ENCODE measurements around the gene IBA57.
A peak's percentile ranks its signal among the peaks of the same experiment; 100 is the strongest.

The IBA57 gene

GRCh38 chr1:228145463-228146416 lies 19.9 kb upstream of the IBA57 start:
- no peak for DNase-seq

DNA sequence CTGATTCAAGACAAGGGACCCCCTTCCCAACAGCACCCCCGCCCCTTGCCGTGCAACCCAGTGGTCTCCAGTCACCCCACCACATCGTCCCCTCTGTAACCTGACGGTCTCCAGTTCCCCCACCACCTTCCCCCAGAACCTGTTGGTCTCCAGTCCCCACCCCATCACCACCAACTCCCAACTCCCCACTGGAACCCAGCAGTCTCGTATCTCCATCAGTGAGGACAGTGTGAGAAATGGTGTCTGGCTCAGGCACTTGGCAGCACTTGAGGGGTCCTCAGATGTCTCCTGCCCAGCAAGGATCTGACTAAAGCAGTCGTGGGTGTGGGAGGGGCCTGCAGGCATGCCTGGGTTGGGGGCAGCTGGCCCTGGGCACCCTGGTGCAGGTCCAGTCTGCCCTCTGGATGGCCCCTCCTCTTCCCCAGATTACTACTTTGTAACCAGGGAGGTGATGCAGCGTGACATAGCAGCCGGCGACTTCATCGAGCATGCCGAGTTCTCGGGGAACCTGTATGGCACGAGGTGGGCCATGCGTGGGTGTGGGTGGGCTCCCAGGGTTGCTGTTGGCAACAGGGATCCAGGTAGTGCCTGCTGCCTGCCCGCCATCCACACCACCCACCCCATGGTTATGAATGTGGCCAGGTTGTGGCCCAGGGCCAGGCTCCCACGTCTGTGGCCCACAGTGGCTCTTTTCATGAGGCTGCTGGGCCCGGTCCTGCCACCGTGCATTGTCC lies 19.0 kb upstream of the IBA57 start:
- no peak for DNase-seq

DNA sequence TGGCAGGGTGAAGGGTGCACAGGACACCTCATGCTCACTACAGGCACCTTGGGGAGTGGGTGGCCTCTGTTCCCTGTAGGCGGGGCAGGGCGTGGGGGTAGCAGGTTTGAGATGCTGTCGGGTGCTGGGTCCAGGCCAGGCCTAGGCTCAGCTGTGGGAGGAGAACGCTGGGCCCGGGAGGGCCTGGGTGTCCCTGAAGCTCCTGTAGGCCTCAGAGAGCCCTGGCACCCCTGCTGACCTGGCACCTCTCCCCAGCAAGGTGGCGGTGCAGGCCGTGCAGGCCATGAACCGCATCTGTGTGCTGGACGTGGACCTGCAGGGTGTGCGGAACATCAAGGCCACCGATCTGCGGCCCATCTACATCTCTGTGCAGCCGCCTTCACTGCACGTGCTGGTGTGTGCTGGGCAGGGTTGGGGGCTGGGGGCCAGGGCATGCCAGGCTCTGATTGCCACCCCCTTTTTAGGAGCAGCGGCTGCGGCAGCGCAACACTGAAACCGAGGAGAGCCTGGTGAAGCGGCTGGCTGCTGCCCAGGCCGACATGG lies 18.4 kb upstream of the IBA57 start:
- DNase-seq, result no peak

- no peak for DNase-seq
Observed at GRCh38 chr1:228147768-228148167, 17.8 kb upstream of the IBA57 start.

DNA sequence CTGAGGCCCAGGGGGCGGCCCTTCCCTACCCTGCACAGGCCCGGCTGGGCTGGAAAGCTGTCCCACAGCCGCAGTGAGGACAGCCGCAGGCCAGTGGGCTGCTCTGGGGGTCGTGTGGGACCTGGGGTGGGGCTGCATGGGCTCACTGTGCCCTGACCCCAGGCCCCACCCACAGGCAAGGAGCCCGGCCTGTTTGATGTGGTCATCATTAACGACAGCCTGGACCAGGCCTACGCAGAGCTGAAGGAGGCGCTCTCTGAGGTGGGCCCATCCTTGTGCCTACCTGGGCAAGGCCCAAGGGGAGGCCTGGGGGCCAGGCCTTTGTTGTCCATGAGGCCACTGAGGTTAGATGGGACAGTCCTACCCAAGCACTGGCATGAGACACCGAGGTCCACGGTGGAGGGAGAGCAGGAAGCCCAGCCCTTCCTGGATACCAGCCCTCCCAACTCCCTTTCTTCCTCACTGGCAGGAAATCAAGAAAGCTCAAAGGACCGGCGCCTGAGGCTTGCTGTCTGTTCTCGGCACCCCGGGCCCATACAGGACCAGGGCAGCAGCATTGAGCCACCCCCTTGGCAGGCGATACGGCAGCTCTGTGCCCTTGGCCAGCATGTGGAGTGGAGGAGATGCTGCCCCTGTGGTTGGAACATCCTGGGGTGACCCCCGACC lies 17.3 kb upstream of the IBA57 start:
- no peak for DNase-seq

- DNase-seq, result peak; percentile 11
Observed at GRCh38 chr1:228148935-228149405, 16.6 kb upstream of the IBA57 start.

DNA sequence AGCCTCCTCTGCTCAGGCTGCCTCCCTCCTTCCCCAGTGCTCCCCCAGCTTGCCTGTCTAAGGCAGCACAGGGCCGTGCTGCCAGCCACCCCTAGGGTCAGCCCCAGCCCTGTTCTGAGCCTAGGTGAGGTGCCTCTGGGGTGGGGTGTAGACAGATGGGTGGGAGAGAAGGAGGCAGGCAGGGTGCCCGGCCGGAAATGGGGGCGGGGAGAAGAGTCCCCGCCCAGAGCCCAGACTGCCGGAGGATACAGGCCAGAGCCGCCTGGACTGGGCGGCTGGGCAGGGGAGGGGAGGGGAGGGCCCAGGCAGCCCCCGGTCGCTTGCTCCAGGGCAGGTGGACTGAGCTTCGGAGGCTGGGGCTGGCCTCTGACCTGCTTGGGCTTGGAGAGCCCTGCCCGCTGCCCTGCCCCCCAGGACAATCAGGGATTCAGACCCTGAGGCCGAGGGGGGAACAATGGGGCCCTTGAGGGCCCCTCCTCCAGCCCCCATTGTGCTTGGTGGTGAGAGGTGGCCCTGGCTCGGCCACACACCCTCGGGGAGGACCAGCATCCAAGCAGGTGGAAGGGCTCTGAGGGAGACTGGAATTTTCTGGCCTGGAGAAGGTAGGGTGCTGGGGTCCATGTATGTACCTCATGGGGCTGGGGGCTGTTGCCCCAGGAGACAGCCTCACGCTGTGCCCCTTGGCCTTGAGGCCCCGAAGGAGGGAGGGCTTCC lies 16.0 kb upstream of the IBA57 start, which contains the start of gene GJC2:
TSS of gene GJC2 (plus strand) at position 525 of the 714 bp plus-strand sequence. CDS start 7,829 bp downstream, outside the sequence.
- no peak for DNase-seq

DNA sequence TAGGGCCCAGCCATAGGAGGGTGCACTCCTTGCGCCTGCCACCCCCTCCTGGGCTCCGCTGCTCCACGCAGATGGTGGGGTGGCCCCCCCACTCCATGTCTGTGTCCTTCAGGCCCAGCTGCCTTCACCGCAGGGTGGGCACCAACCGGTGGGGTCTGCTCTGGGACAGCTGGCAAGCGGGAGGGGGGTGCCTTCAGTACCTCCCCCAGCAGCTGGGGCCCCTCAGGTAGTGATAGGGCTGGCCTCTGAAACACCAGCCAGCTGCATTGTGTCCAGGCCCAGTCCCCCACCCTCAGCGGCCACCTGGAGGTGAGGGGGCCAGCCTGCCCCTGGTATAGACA lies 15.5 kb upstream of the IBA57 start:
- DNase-seq, result peak; percentile 16

DNA sequence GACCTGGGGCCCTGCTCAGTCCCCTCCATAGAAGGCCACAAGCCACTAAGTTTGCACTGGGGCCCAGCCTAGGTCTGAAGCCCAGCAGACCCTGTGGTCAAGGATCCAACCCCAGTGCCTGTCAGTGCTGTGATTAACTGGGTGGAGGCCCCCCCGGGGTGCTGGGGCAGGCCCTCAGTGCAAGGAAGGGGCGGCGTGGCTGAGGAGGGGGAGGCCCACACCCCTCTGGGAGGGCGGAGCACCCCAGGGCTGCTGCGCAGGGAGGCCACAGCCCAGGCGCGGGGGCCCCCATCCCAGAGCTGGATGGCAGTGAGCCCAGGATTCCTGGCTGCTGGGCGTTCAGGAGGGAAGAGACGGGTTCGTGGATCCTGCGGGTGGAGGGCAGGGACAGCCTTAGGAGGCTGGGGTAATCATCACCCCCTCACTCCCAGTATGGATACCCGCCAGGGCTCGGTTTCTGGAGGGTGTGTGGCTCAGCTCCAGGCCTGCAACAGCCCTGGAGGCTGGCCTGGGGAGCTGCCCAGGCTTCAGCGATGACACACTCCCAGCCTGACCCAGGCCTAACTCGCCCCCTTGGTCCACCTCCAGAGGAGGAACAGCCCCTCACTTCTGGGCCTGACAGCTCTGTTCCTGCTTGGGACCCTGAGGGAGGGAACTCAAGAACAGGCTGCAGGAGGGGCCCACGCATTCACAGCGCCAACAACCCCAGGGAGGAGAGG lies 15.0 kb upstream of the IBA57 start:
- DNase-seq, result peak; percentile 73

DNA sequence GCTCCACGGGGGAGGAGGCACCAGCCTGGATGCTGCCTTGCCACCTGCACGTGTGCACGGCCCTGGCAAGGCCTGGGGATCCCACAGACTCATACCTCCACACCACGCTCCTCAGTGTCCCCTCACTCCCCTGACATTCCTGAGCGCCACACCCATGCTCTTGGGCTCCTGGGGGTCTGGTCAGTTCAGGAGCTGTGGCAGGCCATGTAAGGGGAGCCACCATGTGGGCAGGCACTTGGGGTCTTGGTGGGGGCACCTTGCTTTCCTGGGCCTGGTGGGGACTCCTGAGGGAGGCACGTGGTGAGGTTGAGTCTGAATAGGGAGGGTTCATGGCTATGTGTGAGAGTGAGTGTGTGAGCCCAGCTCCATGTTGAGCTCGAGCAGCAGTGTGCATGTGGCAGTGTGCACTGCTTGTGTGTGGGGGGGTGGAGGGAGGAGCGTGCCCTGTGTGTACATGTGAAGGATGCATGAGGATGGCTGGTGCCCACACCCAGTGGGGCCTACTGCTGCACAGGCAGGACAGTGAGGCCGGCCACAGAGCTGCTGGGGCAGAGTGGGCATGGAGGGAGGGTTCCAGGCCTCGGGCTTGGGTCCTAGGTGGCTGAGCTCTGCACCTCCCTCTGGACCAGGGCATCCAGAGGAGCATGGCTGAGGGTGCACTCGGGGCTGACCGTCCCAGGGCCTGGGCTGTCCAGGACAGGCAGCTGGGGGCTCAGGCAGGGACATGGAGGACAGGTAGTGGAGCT lies 14.3 kb upstream of the IBA57 start:
- DNase-seq, result no peak

GRCh38 chr1:228152097-228152917 lies 13.3 kb upstream of the IBA57 start:
- DNase-seq, result no peak

GRCh38 chr1:228152918-228153258 lies 12.7 kb upstream of the IBA57 start:
- no peak for DNase-seq

DNA sequence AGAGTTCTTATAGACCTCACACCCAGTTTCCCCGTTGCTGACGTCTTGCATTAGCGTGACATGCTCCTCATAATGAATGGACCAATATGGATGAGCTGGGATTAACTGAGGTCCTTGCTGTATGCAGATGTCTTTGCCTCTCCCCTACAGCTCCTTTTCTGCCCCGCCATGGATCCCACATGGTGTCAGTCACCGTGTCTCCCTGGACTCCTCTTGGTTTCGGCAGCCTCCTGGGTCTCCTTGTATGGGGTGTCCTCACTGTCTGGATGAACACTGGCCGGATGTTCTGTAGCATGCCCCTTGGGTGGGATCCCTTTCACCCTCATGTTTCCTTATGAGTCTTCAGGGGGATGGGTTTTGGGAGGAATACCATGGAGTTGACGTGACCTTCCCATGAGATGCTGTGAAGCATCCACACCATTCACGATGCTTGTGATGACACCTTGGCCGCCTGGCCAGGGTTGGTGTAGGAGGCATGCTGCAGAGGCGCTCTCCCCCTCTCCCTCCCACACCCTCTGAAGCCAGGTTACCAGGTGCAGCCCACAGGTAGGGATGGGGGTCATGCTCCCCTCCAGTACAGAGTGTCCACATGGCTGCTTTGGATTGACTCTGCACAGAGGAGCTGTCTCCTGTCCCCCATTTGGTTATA lies 11.5 kb upstream of the IBA57 start:
- DNase-seq, result no peak

DNA sequence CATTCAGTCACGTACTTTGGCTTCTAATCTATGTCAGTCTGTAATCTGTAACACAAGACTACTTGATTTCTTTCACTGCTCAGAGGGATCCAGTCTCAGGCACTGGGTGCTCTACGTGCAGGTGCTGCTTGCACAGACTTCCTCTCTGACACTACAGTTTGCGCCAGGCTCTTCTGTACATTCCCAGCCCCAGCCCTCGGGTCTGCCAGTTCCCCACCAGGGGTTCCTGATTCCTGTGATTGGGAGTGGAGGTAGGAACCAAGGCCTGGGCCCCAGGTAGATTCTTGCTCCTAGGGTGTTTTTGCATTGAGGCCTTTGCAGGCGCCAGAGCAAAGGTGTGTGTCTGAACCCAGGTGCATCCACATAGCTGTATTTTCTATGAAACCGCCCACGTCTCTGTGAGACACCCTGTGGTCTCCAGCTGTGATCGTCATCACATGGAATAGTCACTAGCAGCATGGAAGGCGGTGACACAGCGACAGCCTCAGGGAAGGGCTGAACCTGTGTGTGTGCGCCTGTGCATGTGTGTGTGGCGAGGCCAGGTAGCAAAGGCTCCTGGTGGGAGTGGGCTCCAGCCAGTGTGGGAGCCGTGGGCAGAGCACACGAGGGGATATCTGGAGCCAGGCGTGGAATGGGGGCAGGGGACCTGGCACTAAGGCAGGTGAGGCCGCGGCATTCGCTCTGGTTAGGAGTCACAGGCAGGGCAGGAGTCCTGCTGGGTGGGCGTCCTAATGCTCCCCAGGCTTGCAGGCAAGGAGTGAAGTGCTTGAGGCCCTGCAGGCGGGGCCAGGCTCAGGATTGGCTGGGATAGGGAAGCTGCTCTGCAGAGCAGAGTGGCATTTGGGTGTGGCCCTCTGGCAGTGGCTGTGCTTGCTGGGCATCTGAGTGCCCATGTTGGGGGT lies 10.7 kb upstream of the IBA57 start:
- no peak for DNase-seq

DNA sequence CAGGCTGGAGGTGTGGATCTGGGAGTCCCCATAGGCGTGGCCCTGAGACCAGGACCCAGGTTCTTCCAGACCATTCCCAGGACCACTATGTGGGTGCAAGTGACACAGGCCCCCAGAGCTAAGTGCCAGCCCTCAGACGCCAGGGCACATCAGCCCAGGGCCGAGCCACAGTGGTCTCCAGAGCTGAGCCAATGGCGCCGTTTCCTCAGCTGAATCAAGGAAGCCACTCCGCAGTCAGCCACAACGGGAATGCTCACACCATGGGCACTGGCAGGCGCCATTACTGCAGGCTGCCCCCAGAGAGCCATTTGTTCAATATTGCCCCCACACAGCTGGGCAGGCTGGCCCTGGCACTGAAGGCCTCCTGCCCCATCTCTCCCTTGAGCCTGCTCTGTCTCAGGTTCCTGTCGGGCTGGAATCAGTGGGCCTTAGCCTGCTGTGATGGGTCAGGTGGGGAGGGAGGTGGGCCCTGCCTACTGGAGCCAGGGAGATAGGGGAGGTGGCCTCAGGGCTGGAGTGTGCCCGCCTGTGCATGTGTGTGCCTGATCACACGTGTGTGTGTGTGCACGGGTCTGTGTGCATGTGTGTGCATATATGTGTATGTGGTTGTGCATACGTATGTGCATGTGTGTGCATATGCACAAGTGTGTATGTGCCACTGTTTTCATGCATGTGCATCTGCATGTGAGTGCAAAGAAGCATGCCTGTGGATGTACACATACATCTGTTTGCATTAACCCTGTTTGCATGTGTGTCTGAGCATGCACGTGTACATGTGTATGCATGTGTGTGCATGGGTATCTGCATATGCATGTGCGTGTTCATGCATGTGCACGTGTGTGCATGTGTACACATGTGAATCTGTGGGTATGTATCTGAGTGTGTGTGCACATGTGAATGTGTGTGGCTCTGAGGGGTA lies 9.7 kb upstream of the IBA57 start:
- DNase-seq, result no peak

GRCh38 chr1:228156515-228156881 lies 9.1 kb upstream of the IBA57 start:
- no peak for DNase-seq

Data from T1000 (cell line).